ENCODE measurements around the gene TTC27. TPM values are rescaled to one million over a fixed set of nuclear protein-coding genes. Genes with fewer than 3 reads are reported as not detected.
"Not testable (repeated sequence)": the region's sequence is repeated elsewhere in the genome, so short reads cannot be mapped to it uniquely, and the experiment has no call there.

TTC27 gene
- total RNA-seq, 1 donor from 2014 or later = 20.4 TPM

DNA sequence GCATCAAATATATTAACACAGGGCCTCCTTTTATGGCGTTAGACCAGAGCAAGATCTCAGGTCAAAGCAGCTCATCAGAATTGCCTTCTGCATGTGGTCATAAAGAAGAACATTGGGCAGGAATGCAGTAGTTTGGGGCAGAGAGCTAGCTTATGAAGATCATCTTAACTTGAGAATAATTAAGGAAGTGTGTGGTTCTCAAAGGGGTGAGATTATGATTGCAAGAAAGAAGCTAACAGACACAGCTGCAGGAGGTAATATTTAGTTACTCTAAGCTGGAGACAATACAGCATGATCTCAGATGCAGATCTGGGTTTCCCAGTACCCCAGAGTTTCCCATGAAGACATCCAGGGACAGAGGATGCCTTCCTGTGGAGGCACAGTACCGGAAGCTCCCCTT lies 91.6 kb downstream of the TTC27 start:
- DNase-seq (ENCODE audit: extremely low spot score, unreplicated experiment) = no peak
- Mint-ChIP-seq H3K27ac (no peak overlapping the region), H3K36me3 (peaks cover 17% of the 10 kb centered on the region), H3K4me1 (ENCODE audit: unreplicated experiment) (peaks cover 9% of the 10 kb centered on the region), H3K27me3 (no peaks in the 10 kb centered on the region), H3K9me3 (no peaks in the 10 kb centered on the region), H3K4me3 (no peak overlapping the region)
- TF ChIP-seq, protein P1, sequence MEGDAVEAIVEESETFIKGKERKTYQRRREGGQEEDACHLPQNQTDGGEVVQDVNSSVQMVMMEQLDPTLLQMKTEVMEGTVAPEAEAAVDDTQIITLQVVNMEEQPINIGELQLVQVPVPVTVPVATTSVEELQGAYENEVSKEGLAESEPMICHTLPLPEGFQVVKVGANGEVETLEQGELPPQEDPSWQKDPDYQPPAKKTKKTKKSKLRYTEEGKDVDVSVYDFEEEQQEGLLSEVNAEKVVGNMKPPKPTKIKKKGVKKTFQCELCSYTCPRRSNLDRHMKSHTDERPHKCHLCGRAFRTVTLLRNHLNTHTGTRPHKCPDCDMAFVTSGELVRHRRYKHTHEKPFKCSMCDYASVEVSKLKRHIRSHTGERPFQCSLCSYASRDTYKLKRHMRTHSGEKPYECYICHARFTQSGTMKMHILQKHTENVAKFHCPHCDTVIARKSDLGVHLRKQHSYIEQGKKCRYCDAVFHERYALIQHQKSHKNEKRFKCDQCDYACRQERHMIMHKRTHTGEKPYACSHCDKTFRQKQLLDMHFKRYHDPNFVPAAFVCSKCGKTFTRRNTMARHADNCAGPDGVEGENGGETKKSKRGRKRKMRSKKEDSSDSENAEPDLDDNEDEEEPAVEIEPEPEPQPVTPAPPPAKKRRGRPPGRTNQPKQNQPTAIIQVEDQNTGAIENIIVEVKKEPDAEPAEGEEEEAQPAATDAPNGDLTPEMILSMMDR (conservative IDR thresholded peaks at IDR 0.05) = no peak

DNA sequence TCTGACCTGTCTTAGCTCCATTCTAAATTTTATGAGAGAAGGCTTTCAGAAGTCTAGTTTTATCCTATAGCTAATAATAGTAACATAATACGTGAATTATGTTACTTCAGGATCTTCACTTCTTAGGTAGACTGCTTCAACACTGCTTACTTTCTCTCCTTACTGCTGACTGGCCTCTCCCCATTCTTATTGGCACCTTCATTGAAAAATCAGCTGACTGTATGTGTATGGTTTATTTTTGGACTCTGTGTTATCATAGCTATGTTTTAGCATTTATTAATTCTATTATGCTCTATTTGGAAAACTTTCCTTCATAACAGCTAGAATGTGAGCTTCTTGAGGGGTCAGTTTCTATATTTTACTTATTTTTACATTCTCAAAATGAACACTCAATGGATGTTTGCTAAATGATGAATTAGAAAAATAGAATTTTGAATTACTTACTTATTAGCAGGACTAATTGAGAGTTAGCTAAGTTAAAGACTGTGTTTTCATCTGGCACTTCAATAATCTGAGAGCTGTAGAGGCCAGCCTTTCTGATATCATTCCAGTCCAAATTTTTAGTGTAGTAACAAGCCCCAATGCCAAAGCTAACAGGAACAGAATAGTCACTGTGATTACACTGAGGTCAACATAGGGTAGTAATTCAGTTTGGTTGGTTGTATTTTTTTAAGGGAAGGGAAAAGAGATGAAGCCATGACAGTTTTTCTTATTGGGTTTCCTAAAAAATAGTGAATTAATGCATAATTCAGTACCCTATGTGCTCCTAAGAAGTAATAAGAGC lies 92.3 kb downstream of the TTC27 start:
- H3K4me3 Mint-ChIP-seq = no peak overlapping the region
- no peaks in the 10 kb centered on the region for H3K9me3 Mint-ChIP-seq
- H3K4me1 Mint-ChIP-seq (ENCODE audit: unreplicated experiment) = peaks cover 8% of the 10 kb centered on the region
- H3K27ac Mint-ChIP-seq = no peak overlapping the region
- DNase-seq (ENCODE audit: extremely low spot score, unreplicated experiment) = no peak
- H3K36me3 Mint-ChIP-seq = peaks cover 19% of the 10 kb centered on the region
- H3K27me3 Mint-ChIP-seq = no peaks in the 10 kb centered on the region
- TF ChIP-seq, protein P1 (conservative IDR thresholded peaks at IDR 0.05) = no peak

DNA sequence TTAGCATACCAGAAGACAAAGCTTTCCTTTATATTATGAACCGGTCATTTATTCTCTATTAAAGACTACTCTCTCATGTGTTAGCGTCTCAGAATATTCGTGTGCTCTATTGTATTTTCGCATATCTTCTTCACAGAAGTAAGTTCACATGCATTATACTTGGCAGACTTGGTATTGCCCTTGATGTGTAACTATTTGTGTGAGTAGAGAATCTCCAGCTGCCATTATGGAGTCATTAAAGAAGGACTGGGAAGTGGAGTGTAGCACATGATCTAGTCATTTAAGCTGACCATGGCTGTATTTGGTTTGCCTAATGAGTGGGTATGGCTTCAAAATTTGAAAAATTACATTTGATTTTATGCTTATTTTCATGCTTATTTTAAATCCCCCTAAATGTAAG lies 92.9 kb downstream of the TTC27 start:
- H3K27ac Mint-ChIP-seq = no peak overlapping the region
- H3K4me3 Mint-ChIP-seq = no peak overlapping the region
- no peak for DNase-seq (ENCODE audit: extremely low spot score, unreplicated experiment)
- H3K36me3 Mint-ChIP-seq = peaks cover 19% of the 10 kb centered on the region
- no peaks in the 10 kb centered on the region for H3K9me3 Mint-ChIP-seq
- H3K27me3 Mint-ChIP-seq = no peaks in the 10 kb centered on the region
- H3K4me1 Mint-ChIP-seq (ENCODE audit: unreplicated experiment) = peaks cover 4% of the 10 kb centered on the region
- TF ChIP-seq, protein P1 (conservative IDR thresholded peaks at IDR 0.05) = no peak

DNA sequence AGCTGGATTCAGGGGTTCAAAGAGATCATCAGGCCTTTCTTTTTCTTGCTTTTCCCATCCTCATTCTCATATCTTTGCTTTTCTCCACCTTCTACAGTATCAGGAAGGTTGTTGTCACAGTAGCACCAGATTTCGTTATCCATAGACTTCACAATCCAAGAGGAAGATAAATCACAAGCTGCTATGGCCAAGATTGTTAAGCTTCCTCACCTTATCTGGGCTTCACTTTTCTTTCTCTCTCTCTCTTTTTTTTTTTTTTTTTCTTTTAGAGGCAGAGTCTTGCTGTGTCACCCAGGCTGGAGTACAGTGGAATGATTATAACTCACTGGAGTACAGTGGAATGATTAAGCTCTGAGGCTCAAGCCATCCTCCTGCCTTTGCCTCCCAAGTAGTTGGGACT lies 93.5 kb downstream of the TTC27 start:
- Mint-ChIP-seq H3K9me3 (peaks cover 3% of the 10 kb centered on the region), H3K27ac (no peak overlapping the region), H3K36me3 (peaks cover 22% of the 10 kb centered on the region), H3K27me3 (no peaks in the 10 kb centered on the region), H3K4me3 (no peak overlapping the region), H3K4me1 (ENCODE audit: unreplicated experiment) (no peaks in the 10 kb centered on the region)
- TF ChIP-seq, protein P1 (conservative IDR thresholded peaks at IDR 0.05) = no peak
- DNase-seq (ENCODE audit: extremely low spot score, unreplicated experiment) = no peak

DNA sequence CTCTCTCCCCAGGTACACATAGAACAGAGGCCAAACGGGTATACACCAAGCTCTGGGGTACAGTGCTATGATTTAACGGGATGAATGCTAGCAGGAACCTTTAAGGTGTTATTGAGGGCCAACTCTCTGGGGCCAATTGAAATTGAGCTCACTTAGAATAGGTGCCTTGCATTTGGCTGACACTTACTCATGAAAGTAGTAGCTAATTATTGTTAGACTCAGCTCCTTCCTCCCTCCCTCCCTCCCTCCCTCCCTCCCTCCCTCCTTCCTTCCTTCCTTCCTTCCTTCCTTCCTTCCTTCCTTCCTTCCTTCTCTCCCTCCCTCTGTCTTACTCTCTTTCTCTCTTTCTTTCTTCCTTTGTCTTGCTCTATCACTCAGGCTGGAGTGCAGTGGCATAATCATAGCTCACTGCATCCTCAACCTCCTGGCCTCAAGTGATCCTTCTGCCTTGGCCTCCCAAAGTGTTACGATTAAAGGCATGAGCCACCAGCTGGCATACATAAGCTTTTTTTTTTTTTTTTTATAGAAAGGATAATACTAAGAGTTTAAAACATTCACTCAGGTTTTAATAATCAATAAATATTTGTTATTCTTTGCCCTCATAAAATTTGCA lies 95.7 kb downstream of the TTC27 start:
- no peak overlapping the region for H3K4me3 Mint-ChIP-seq
- H3K27ac Mint-ChIP-seq = no peak overlapping the region
- H3K36me3 Mint-ChIP-seq = peaks cover 24% of the 10 kb centered on the region
- no peak for DNase-seq (ENCODE audit: extremely low spot score, unreplicated experiment)
- H3K9me3 Mint-ChIP-seq = peaks cover 7% of the 10 kb centered on the region
- TF ChIP-seq, protein P1 (conservative IDR thresholded peaks at IDR 0.05) = no peak
- no peaks in the 10 kb centered on the region for H3K27me3 Mint-ChIP-seq
- H3K4me1 Mint-ChIP-seq (ENCODE audit: unreplicated experiment) = no peaks in the 10 kb centered on the region

DNA sequence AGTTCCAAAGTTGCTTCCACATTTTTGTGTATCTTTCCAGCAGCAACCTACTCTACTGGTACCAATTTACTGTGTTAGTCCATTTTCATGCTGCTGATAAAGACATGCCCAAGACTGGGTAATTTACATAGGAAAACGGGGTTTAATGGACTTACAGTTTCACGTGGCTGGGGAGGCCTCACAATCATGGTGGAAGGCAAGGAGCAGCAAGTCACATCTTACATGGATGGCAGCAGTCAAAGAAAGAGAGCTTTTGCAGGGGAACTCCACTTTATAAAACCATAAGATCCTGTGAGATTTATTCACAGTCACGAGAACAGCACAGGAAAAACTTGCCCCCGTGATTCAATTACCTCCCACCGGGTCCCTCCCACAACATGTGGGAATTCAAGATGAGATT lies 98.8 kb downstream of the TTC27 start:
- H3K4me1 Mint-ChIP-seq (ENCODE audit: unreplicated experiment); DNase-seq (ENCODE audit: extremely low spot score, unreplicated experiment); H3K27me3 Mint-ChIP-seq; H3K9me3 Mint-ChIP-seq; H3K4me3 Mint-ChIP-seq; H3K27ac Mint-ChIP-seq: not testable (repeated sequence)
- peaks cover 24% of the 10 kb centered on the region for H3K36me3 Mint-ChIP-seq
